ENCODE measurements around the gene CARS1. TPM values are rescaled to one million over a fixed set of nuclear protein-coding genes. Genes with fewer than 3 reads are reported as not detected.

Gene CARS1
- total RNA-seq, 1 donor from 2014 or later = 17.2 TPM

- H3K36me3 ChIP-seq = peaks cover 11% of the 10 kb centered on the region
- no peaks in the 10 kb centered on the region for H3K27me3 Mint-ChIP-seq (ENCODE audit: insufficient read depth, low read depth)
- H2AFZ ChIP-seq (replicated peaks) = no peak overlapping the region
- H3K36me3 Mint-ChIP-seq = peaks cover 60% of the 10 kb centered on the region
- H3K79me2 ChIP-seq (ENCODE audit: low read depth) = peaks cover 32% of the 10 kb centered on the region
- no peak overlapping the region for H3K4me2 ChIP-seq
- no peak for DNase-seq (ENCODE audit: low spot score)
- TF ChIP-seq CTCF (IDR thresholded peaks at IDR 0.05) (no peak), EZH2phosphoT487 (IDR thresholded peaks at IDR 0.05) (no peak), EZH2 (IDR thresholded peaks at IDR 0.05) (no peak)
- H3K4me1 ChIP-seq = peaks cover 15% of the 10 kb centered on the region
- H3F3A ChIP-seq (ENCODE audit: low read depth) = no peaks in the 10 kb centered on the region
- no peak overlapping the region for H3K4me3 ChIP-seq
- H4K20me1 ChIP-seq (ENCODE audit: low read depth) = peaks cover 59% of the 10 kb centered on the region
- H3K27ac ChIP-seq = no peak overlapping the region
- H3K9me3 Mint-ChIP-seq = no peaks in the 10 kb centered on the region
- no peaks in the 10 kb centered on the region for H3K9me3 ChIP-seq (ENCODE audit: low read depth)
- no peak overlapping the region for H3K4me3 Mint-ChIP-seq
- H3K4me1 Mint-ChIP-seq = peaks cover 12% of the 10 kb centered on the region
- H3K27me3 ChIP-seq = no peaks in the 10 kb centered on the region
- H3K27ac Mint-ChIP-seq = no peak overlapping the region
- no peak overlapping the region for H3K9ac ChIP-seq
These were observed 99.0 kb downstream of the CARS1 start for GRCh38 chr11:2958251-2958650.

DNA sequence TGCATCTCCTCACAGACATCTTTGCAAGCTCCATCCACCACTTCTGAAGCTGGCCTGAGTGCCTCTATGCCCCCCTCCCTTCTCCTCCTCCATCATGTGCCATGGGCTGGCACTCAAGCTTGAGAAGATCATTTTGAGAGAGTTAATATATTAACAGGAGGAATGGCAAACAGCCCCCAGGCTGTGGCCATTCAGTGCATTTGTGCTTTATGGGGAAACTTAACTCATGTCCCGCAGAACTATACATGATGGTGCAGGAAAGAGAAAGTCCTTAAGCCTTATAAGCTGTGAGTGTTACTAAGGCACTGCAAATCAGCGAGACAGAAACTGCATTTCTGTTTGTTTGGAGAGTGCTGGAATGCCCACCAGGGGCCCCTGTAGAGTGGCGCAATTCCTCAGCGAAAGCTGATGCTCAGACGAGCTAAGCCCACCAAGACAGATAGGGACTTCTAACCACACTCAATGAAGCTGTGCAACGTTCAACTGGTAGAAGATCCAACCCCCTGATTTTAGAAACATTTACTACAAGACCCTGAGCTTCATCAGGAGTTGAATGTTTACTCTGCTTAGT is 101.2 kb downstream of the CARS1 start:
- H3K36me3 Mint-ChIP-seq = peaks cover 57% of the 10 kb centered on the region
- peak overlapping the region; percentile 36 for H3K4me2 ChIP-seq
- H4K20me1 ChIP-seq (ENCODE audit: low read depth) = peaks cover 42% of the 10 kb centered on the region
- peaks cover 15% of the 10 kb centered on the region for H3K4me1 ChIP-seq
- H3K4me3 Mint-ChIP-seq = no peak overlapping the region
- no peaks in the 10 kb centered on the region for H3K9me3 Mint-ChIP-seq
- H2AFZ ChIP-seq (replicated peaks) = no peak overlapping the region
- H3K79me2 ChIP-seq (ENCODE audit: low read depth) = peaks cover 18% of the 10 kb centered on the region
- TF ChIP-seq EZH2 (IDR thresholded peaks at IDR 0.05) (no peak), EZH2phosphoT487 (IDR thresholded peaks at IDR 0.05) (no peak), CTCF (IDR thresholded peaks at IDR 0.05) (peak; percentile 43)
- H3K27ac ChIP-seq = no peak overlapping the region
- peak overlapping the region; percentile 77 for H3K27ac Mint-ChIP-seq
- no peaks in the 10 kb centered on the region for H3K27me3 ChIP-seq
- H3K9ac ChIP-seq = no peak overlapping the region
- H3F3A ChIP-seq (ENCODE audit: low read depth) = no peaks in the 10 kb centered on the region
- peaks cover 5% of the 10 kb centered on the region for H3K27me3 Mint-ChIP-seq (ENCODE audit: insufficient read depth, low read depth)
- peaks cover 14% of the 10 kb centered on the region for H3K36me3 ChIP-seq
- DNase-seq (ENCODE audit: low spot score) = peak; percentile 60
- H3K4me3 ChIP-seq = no peak overlapping the region
- H3K9me3 ChIP-seq (ENCODE audit: low read depth) = no peaks in the 10 kb centered on the region
- H3K4me1 Mint-ChIP-seq = peaks cover 10% of the 10 kb centered on the region

- H2AFZ ChIP-seq (replicated peaks) = no peak overlapping the region
- H3K36me3 Mint-ChIP-seq = peaks cover 54% of the 10 kb centered on the region
- no peak overlapping the region for H3K4me3 ChIP-seq
- H3K4me3 Mint-ChIP-seq = no peak overlapping the region
- peaks cover 15% of the 10 kb centered on the region for H3K4me1 ChIP-seq
- H3K36me3 ChIP-seq = peaks cover 19% of the 10 kb centered on the region
- DNase-seq (ENCODE audit: low spot score) = no peak
- no peak overlapping the region for H3K27ac Mint-ChIP-seq
- no peaks in the 10 kb centered on the region for H3K9me3 Mint-ChIP-seq
- H3K79me2 ChIP-seq (ENCODE audit: low read depth) = peaks cover 13% of the 10 kb centered on the region
- no peak overlapping the region for H3K4me2 ChIP-seq
- H3K27ac ChIP-seq = no peak overlapping the region
- H3K27me3 ChIP-seq = no peaks in the 10 kb centered on the region
- H3K9me3 ChIP-seq (ENCODE audit: low read depth) = no peaks in the 10 kb centered on the region
- TF ChIP-seq EZH2 (IDR thresholded peaks at IDR 0.05) (no peak), CTCF (IDR thresholded peaks at IDR 0.05) (no peak), EZH2phosphoT487 (IDR thresholded peaks at IDR 0.05) (no peak)
- H3K27me3 Mint-ChIP-seq (ENCODE audit: insufficient read depth, low read depth) = peaks cover 5% of the 10 kb centered on the region
- H3F3A ChIP-seq (ENCODE audit: low read depth) = no peaks in the 10 kb centered on the region
- H4K20me1 ChIP-seq (ENCODE audit: low read depth) = peaks cover 41% of the 10 kb centered on the region
- no peak overlapping the region for H3K9ac ChIP-seq
- peaks cover 10% of the 10 kb centered on the region for H3K4me1 Mint-ChIP-seq
These were observed 103.0 kb downstream of the CARS1 start for GRCh38 chr11:2954263-2954662.

Data from neural progenitor cell (in vitro differentiated cells).